NCI-H345 treated with DMSO at 0.1 percent for 48 hours (cell line): ENCODE measurements around the gene URB2.
A peak's percentile ranks its signal among the peaks of the same experiment; 100 is the strongest.

Experiments
- DNase-seq: peaks from one replicate; lab custom pipeline; 2025; ENCODE audit not compliant: unreplicated experiment; lab: John Stamatoyannopoulos, UW

URB2 gene

GRCh38 chr1:229643996-229644745 lies 18.1 kb downstream of the URB2 start:
- DNase-seq: no peak

DNA sequence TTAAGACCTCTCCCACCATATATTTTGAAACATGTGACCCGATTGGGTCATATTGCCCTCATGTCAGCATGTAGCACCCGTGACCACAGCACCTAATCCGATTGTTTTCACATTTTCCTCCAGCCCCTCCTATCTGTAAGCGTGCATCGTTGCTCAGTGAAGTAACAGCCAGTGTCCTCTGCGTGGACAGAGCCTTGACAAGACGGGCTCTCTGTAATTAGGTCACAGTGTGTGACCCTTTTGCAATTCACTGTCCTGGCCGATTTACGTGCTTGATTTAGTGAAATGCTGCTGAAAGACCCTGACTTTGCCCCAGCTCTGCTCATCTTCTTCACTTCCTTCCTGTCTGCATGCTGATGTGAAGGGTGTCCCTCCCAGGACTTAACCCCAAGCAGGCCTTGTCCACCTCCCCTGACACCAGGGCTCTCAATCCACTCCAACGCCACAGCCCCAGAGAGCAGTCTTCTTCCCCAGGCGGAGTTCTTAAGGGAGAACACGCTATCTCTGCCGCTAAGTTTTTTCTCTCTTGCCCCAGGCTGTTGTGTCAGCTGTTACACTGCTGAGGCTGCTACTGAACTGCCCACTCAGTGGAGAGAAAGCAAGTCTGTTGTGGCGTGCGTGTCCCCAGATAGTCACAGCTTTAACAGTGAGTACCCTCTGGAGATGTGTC lies 19.4 kb downstream of the URB2 start:
- DNase-seq: no peak

GRCh38 chr1:229648406-229648805 lies 22.4 kb downstream of the URB2 start:
- no peak for DNase-seq

DNA sequence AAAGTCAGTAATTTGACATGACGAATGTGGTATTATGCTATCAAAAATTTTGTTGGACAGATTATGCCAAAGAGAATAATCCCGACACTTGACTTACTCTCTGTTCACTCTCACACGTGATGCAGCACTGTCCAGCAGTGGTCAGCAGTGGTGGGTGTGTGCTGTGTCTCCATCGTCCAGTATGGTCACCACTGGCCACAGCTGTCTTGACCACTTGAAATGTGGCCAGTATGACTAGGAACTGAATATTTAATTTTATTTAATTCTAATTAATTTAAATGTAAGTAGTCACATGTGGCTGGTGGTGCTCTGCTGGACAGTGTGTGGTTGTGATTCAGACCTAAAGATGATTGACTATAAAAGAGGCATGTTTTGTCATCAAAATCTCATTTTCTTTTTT lies 24.0 kb downstream of the URB2 start:
- no peak for DNase-seq

DNA sequence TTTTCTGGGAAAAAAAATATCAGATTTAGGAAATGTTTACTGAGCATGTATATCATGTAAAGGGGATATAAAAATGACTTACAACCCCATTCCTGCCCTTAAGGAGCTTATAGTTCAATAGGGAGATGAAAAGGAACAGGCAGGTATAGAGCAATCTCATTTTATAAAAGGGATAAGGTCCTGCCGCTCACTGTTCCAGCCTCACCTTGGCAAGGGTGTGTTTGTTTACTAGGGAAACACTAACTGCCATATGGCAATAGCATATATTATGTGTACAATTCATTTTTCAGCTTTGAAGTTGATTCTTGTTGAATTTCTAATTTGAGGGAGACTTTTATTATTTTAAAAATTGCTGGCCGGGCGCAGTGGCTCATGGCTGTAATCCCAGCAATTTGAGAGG lies 25.5 kb downstream of the URB2 start:
- DNase-seq: no peak

DNA sequence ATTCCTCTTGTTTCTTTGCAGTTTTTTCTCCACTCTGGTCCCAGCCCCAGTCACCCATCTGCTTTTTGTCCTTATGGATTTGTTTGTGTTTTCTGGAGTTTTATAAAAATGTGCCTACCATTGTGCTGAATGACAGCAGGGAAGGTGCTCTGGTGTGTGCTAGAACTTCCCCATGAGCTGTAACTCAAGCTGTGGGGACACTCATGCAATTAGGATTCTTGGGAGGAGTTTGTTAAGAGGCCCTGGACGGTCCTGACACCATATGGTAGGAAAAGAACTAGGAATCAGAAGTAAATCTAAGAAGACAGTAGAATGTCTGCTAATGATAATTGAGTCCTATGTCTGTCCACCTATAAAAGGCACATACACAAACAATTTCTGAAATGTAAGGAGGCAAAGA lies 27.4 kb downstream of the URB2 start:
- DNase-seq: no peak

DNA sequence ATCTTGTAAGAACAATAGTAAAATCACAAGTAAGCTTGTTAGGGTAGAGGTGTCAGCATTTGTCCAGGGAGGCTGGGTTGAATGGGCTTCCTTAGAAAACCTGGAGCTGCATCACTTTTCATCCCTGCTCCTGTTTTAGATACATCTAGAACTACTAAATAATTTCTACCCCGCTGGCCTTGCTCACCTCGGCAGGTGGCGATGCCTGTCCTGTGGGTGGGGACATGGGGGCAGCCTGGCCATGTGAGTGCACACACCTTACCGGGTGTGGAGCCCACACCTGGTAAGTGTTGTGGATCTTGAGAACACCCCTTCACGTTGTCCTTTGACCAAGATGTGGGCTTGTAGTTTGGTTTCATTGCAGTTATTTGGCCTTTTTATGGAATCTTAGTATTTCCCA lies 29.7 kb downstream of the URB2 start:
- no peak for DNase-seq

DNA sequence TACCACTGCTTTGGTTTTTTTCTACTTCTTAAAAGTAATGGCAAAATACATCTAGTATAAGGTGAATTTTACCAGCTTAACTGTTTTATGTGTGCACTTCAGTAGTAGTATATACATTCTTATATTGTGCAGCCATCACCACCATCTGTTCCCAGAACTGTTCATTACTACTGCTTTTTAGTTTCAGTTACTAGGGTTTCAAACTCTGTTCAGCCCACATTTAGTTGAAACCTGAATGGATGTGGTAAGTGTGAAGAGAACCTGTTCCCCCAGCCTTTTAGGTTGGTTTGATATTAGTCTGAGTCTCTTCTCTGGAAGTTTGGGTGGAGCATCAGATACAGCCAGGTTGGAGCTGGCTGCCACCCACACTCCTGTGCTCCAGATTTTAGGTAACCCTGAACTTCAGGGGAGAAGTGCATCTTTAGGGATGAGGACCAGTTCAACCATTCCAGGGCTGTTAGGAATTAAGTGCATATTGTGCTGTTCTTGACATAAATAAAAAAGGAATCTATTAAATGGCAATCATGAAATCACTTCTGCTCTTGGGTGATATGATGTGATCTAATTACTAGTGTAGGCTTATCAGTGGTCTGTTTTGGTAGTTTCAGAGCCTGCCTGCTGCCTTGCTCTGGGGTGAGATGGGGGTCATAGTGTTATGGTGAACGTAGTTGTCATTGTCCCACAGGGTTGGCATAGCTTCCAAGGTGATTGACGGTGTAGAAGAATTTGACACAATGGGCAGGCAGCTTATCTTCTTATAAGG lies 32.1 kb downstream of the URB2 start:
- DNase-seq: no peak

GRCh38 chr1:229661022-229661877 lies 35.2 kb downstream of the URB2 start:
- DNase-seq: peak; percentile 43

DNA sequence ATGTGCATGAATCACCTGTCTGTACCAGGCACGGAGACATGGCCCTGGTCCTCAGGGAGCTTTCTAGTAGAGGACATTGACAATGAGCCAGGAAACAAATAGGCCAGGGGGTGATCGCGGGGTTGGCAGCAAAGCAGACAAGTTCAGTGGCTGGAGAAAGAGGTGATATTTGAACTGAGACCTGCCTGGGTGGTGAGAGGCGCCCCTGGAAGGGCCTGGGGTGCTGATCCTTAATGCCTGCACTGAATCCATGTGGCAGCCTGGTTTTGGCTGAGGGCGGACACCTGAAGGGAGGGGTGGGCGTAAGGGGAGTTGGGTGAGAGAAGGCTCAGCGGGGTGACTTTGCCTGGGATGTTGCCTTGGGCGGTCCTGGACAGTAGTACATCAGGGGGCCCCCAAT lies 35.9 kb downstream of the URB2 start:
- DNase-seq: no peak

DNA sequence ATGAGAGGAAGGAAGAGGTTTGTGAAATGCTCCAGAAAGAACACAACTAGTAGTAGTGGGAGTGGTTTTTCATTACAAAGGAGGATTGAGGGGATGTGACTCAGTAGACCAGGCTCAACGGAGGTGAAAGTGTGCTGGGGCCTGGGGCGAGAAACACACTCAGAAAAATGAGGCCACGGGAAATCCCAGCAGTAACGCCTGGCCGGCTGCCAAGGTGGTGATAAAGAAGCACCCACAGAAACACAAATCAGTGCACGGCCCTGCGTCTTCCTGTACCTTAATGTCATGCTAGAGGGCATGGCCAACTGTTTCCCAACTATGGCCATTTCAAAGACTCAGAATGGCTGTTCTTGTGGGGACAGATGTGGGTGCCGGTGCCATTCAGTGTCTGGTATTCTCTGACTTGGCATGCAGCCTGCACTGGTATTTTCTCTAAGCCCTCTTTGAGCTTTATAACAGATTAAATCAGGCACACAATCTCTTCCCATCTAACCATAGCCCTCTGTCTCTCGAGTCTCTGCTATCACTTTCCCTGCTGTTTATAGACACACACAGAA lies 38.2 kb downstream of the URB2 start:
- no peak for DNase-seq

DNA sequence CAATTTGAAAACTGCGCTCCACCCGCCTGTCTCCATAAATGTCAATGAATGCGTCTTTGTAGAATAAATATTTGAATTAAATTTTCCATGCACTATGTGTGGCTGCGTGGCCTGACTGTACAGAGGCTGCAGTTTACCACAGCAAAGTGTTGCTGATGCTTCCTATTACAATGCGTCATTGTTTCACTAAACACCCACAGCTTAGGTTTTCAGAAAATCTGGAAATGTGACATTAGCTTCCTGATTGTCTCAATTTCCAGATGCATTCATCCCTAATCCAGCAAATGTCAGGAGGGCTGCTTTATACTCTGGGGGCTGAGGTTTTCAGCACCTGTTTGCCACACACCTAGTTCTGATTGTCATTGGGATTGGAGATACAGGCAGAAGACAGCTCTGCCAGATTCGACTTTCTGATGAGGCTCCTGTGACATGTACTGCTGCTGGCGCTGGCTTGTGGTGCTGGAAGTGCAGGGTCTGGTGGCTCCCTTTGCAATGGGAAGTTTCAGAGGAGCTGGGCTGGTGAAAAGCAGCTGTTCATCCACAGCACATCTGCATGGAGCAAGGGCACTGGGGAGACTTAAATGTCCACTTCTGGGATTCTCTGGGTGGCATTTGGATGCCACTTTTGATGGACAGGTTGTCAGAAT lies 40.0 kb downstream of the URB2 start:
- DNase-seq: no peak

DNA sequence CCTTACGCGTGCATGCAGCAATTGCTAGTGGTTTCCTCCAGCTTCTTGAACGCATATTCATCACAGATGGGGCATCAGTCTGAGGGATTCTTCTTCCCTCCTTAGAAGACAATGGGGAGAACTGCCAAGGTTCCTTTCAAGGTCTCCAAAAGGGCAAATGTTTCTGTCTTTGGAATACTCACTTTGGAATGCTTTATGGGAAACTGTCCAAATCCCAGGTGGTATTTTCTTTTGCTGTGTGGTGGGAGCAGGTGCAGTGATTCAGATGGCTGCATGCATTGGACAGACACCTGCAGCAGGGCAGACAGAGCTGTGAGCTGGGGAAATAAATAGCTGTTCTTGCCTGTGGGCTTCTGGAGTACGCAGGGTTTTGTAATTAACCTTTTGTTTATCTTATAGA lies 40.5 kb downstream of the URB2 start:
- peak; percentile 12 for DNase-seq

DNA sequence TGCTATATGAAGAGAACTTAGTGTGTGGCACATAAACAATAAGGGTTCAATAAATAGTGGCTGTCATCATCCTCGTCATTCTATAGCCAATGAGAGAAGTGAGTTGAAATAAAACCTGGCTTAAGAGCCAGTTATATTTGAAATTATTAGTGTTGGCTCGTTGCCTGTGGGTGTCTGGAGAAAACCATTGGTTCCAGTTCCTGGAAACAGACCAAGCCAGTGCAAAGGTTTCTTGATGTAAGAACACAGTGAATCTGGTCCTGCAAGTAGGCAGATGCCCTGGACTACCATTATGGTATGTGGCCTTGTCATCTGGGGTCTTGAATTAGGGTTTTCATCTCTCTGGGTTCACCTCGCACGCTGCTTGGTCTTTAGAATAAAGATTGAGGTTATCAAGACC lies 43.3 kb downstream of the URB2 start:
- no peak for DNase-seq

DNA sequence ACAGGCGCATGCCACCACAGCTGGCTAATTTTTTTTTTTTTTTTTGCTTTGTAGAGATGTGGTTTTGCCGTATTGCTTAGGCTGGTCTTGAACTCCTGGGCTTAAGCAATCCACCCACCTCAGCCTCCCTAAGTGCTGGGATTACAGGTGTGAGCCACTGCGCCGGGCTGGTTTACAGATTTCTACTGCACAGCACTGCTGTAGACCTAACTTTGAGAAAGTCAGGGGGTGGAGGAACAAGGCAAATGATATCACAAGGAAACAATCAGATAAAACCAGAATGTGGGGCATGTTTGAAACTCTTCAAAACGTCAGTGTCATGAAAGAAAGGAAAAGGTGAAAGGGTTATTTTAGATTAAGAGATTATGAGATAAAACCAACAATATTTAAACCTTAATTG lies 45.3 kb downstream of the URB2 start:
- DNase-seq: no peak

GRCh38 chr1:229672246-229672645 lies 46.2 kb downstream of the URB2 start:
- DNase-seq: no peak

DNA sequence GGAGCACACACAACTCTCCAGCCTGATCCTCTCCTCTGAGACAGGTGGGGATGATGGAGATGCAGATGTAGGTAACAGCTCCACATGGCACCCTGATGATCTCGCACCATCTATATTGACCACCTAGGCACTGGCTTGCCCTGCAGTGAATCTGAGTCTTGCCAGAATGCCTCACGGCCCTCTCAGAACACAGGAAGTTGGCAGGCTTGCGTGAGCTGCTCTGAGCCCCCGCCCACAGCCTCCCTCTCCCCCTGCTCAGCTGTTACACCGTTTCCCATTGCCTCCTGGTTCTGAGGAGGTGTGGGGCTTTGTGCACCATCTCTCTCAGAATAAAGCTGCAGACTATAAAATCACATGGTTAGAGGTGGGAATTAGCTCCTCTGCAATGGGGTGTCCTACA lies 48.0 kb downstream of the URB2 start:
- DNase-seq: no peak

DNA sequence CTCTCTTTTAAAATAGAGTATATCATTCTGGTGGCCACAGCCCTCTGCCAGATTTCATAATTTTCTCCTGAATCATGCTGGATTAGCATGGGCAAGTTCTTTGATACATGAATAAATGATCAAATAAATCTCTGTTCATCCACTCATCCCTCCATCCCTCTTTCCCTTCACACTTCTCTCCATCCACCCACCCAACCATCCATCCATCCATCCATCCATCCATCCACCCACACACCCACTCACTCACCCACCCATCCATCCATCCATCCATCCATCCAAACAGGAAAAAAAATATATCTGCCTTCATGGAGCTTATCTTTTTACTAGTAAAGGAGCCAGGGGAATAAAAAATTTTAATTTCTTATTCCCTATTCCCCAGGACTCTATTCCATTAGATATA lies 49.3 kb downstream of the URB2 start:
- no peak for DNase-seq

DNA sequence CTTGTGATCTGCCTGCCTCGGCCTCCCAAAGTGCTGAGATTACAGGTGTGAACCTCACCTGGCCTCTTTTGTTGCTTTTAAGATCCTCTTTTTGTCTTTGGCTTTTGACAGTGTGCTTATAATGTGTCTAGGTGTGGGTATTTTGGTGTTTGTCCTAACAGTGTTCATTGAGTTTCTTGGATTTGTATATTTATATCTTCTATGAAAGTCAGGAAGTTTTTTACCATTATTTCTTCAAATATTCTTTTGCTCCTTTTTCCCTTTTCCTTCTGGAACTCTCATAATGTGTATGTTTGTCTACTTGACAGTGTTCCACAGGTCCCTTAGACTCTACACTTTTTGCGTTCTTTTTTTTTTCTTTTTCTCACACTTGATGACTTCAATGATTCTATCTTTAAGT lies 59.1 kb downstream of the URB2 start:
- DNase-seq: no peak

DNA sequence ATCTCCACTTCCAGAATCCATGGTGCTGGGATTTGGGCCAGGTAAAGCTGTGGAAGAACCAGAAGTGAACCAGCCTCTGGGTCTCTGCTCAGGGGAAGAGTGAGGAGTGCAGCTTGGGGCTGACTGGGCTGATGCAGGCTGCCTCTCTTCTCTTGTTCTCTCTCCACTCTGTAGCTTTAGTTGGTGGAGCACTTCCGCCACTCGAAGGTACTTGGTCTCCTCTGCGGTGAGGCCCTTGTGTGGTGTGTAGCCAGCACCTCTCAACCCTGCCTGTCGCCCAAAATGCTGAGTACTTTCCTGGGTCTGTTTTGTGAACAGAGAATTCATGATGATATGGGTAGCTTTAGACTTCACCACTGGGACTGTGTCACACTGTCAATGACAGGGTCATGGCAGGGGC lies 63.2 kb downstream of the URB2 start:
- no peak for DNase-seq
